ENCODE results near the gene RABEP2.
"Not testable (repeated sequence)": the region's sequence is repeated elsewhere in the genome, so short reads cannot be mapped to it uniquely, and the experiment has no call there.

RABEP2 gene

DNA sequence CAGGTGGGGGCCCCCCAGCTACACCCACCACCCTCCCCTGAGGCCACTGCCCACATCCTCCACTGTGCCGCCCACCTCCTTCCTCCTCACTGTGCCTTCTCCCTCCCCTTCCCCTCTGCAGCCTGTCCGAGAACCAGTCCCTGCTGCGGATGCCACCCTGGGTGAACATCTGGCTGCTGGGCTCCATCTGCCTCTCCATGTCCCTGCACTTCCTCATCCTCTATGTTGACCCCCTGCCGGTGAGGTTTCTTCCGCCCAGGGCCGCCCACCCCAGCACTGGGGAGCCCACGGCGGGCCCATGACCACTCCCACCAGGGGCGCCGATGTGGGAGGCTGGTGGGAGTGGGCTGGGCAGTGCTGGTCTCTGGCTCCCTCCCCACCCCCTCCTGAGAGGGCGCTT is 22.1 kb downstream of the RABEP2 start:
- DNase-seq: no peak
- TF ChIP-seq GATA1 (IDR thresholded peaks at IDR 0.05; ENCODE audit: low read depth, low read length) (no peak), POLR2A (IDR thresholded peaks at IDR 0.05; ENCODE audit: low read length) (no peak)

DNA sequence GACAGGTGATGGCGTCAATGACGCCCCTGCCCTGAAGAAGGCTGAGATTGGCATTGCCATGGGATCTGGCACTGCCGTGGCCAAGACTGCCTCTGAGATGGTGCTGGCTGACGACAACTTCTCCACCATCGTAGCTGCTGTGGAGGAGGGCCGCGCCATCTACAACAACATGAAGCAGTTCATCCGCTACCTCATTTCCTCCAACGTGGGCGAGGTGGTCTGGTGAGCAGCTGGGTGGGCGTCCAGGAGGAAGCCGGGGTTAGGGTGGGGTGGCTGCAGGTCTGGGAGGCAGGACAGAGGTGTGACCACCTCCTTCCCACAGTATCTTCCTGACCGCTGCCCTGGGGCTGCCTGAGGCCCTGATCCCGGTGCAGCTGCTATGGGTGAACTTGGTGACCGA is 23.2 kb downstream of the RABEP2 start:
- TF ChIP-seq GATA1 (IDR thresholded peaks at IDR 0.05; ENCODE audit: low read depth, low read length): no peak
- no peak for TF ChIP-seq POLR2A (IDR thresholded peaks at IDR 0.05; ENCODE audit: low read length)

GRCh38 chr16:28900601-28901000 is 24.4 kb downstream of the RABEP2 start:
- TF ChIP-seq GATA1 (IDR thresholded peaks at IDR 0.05; ENCODE audit: low read depth, low read length) (no peak), POLR2A (IDR thresholded peaks at IDR 0.05; ENCODE audit: low read length) (no peak)
- DNase-seq: no peak

More for the DNA sequence above, 23.2 kb downstream of the RABEP2 start:
- no peak for DNase-seq

- no peak for DNase-seq
- TF ChIP-seq POLR2A (IDR thresholded peaks at IDR 0.05; ENCODE audit: low read length) (no peak), GATA1 (IDR thresholded peaks at IDR 0.05; ENCODE audit: low read depth, low read length) (no peak)
Observed at GRCh38 chr16:28899882-28900590, 25.0 kb downstream of the RABEP2 start.

- no peak for DNase-seq
- TF ChIP-seq POLR2A (IDR thresholded peaks at IDR 0.05; ENCODE audit: low read length): no peak
- TF ChIP-seq GATA1 (IDR thresholded peaks at IDR 0.05; ENCODE audit: low read depth, low read length): no peak
Observed at GRCh38 chr16:28898942-28899341, 26.1 kb downstream of the RABEP2 start.

DNA sequence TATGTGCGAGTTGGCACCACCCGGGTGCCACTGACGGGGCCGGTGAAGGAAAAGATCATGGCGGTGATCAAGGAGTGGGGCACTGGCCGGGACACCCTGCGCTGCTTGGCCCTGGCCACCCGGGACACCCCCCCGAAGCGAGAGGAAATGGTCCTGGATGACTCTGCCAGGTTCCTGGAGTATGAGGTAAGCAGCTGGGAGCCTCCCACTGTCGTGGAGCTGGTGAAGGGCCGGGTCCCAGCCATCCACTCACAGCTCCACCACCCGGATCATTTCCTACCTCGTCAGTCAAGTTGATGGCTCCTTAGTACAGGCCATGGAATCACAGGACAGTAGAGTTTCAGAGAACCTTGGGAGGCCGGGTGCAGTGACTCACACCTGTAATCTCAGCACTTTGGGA is 26.8 kb downstream of the RABEP2 start:
- DNase-seq: no peak
- TF ChIP-seq GATA1 (IDR thresholded peaks at IDR 0.05; ENCODE audit: low read depth, low read length): no peak
- no peak for TF ChIP-seq POLR2A (IDR thresholded peaks at IDR 0.05; ENCODE audit: low read length)

GRCh38 chr16:28897826-28898225 is 27.2 kb downstream of the RABEP2 start:
- DNase-seq: no peak
- no peak for TF ChIP-seq POLR2A (IDR thresholded peaks at IDR 0.05; ENCODE audit: low read length)
- no peak for TF ChIP-seq GATA1 (IDR thresholded peaks at IDR 0.05; ENCODE audit: low read depth, low read length)

GRCh38 chr16:28895609-28896008 is 29.4 kb downstream of the RABEP2 start:
- no peak for DNase-seq
- TF ChIP-seq GATA1 (IDR thresholded peaks at IDR 0.05; ENCODE audit: low read depth, low read length) (no peak), POLR2A (IDR thresholded peaks at IDR 0.05; ENCODE audit: low read length) (no peak)

- DNase-seq: no peak
- no peak for TF ChIP-seq POLR2A (IDR thresholded peaks at IDR 0.05; ENCODE audit: low read length)
- no peak for TF ChIP-seq GATA1 (IDR thresholded peaks at IDR 0.05; ENCODE audit: low read depth, low read length)
Observed at GRCh38 chr16:28893291-28893690, 31.7 kb downstream of the RABEP2 start.

- no peak for TF ChIP-seq GATA1 (IDR thresholded peaks at IDR 0.05; ENCODE audit: low read depth, low read length)
- no peak for TF ChIP-seq POLR2A (IDR thresholded peaks at IDR 0.05; ENCODE audit: low read length)
Observed at GRCh38 chr16:28891964-28892890, 32.8 kb downstream of the RABEP2 start.

GRCh38 chr16:28890355-28890754 is 34.7 kb downstream of the RABEP2 start:
- not testable (repeated sequence) for DNase-seq

More at GRCh38 chr16:28891964-28892890, 32.8 kb downstream of the RABEP2 start:
- no peak for DNase-seq

- no peak for TF ChIP-seq POLR2A (IDR thresholded peaks at IDR 0.05; ENCODE audit: low read length)
- TF ChIP-seq GATA1 (IDR thresholded peaks at IDR 0.05; ENCODE audit: low read depth, low read length): no peak
- no peak for DNase-seq
Observed at GRCh38 chr16:28886945-28887344, 38.1 kb downstream of the RABEP2 start.

DNA sequence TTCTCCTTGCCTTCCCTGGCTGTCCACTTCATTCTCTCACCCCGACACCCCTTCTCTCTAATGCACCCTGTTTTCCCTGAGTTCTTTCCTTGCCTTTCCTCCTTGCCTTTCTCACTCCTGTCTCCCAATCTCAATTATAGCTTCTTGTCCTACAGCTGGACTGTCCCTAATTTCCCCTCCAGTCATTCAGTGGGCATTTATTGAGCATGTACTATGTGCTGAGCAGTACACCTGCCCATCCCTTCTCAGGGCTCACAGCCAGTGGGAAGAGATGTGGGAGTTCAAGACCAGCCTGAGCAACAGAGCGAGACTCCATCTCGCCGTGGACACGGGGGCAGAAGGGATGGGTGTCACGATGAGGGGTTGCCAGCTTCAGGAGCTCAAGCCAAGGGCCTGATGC is 41.0 kb downstream of the RABEP2 start:
- no peak for DNase-seq
- TF ChIP-seq POLR2A (IDR thresholded peaks at IDR 0.05; ENCODE audit: low read length) (no peak), GATA1 (IDR thresholded peaks at IDR 0.05; ENCODE audit: low read depth, low read length) (no peak)

- DNase-seq: no peak
- no peak for TF ChIP-seq GATA1 (IDR thresholded peaks at IDR 0.05; ENCODE audit: low read depth, low read length)
- no peak for TF ChIP-seq POLR2A (IDR thresholded peaks at IDR 0.05; ENCODE audit: low read length)
Observed at GRCh38 chr16:28883221-28883996, 41.6 kb downstream of the RABEP2 start.

Measured in erythroblast (primary cell).